T-helper 1 cell treated with Interleukin-12 subunit alpha and Interleukin-12 subunit beta and Interleukin-4 antibody, amounts not matched to agents 30 μg/mL and 1 μg/mL, for 36 hours (primary cell): ENCODE results near the gene CACHD1.

ENCODE experiments used
- H3K27ac Mint-ChIP-seq: one replicate; pipeline ENCODE4 v1.8.0; 2021; ENCODE audit warnings: mild to moderate bottlenecking, mixed read lengths
- H3K27me3 Mint-ChIP-seq: one replicate; pipeline ENCODE4 v1.8.0; 2021; ENCODE audit warnings: low read depth, mixed read lengths
- H3K36me3 Mint-ChIP-seq: one replicate; pipeline ENCODE4 v1.8.0; 2021; ENCODE audit warnings: low read depth, mixed read lengths
- H3K4me1 Mint-ChIP-seq: one replicate; pipeline ENCODE4 v1.8.0; 2021; ENCODE audit warnings: low read depth, mixed read lengths
- H3K4me3 Mint-ChIP-seq: one replicate; pipeline ENCODE4 v1.8.0; 2021; ENCODE audit warnings: mild to moderate bottlenecking, moderate library complexity, mixed read lengths
- H3K9me3 Mint-ChIP-seq: one replicate; pipeline ENCODE4 v1.8.0; 2021; ENCODE audit warnings: mixed read lengths

The CACHD1 gene

GRCh38 chr1:64663668-64664067, 193.7 kb downstream of the CACHD1 start:
- no peak overlapping the region for H3K4me3 Mint-ChIP-seq
- H3K9me3 Mint-ChIP-seq, result no peaks in the 10 kb centered on the region
- no peaks in the 10 kb centered on the region for H3K36me3 Mint-ChIP-seq
- H3K4me1 Mint-ChIP-seq, result no peaks in the 10 kb centered on the region
- H3K27me3 Mint-ChIP-seq, result no peaks in the 10 kb centered on the region
- no peak overlapping the region for H3K27ac Mint-ChIP-seq

- Mint-ChIP-seq H3K9me3 (no peaks in the 10 kb centered on the region), H3K27me3 (no peaks in the 10 kb centered on the region)
These were observed 194.4 kb downstream of the CACHD1 start for GRCh38 chr1:64664299-64664698.

GRCh38 chr1:64669098-64669675, 199.3 kb downstream of the CACHD1 start:
- no peak overlapping the region for H3K27ac Mint-ChIP-seq
- H3K9me3 Mint-ChIP-seq, result no peaks in the 10 kb centered on the region
- no peak overlapping the region for H3K4me3 Mint-ChIP-seq
- H3K27me3 Mint-ChIP-seq, result no peaks in the 10 kb centered on the region
- no peaks in the 10 kb centered on the region for H3K36me3 Mint-ChIP-seq
- no peaks in the 10 kb centered on the region for H3K4me1 Mint-ChIP-seq

More at GRCh38 chr1:64664299-64664698, 194.4 kb downstream of the CACHD1 start:
- Mint-ChIP-seq H3K4me1 (no peaks in the 10 kb centered on the region), H3K4me3 (no peak overlapping the region), H3K27ac (no peak overlapping the region), H3K36me3 (no peaks in the 10 kb centered on the region)

- Mint-ChIP-seq H3K36me3 (no peaks in the 10 kb centered on the region), H3K4me3 (no peak overlapping the region), H3K27me3 (peaks cover 4% of the 10 kb centered on the region), H3K9me3 (no peaks in the 10 kb centered on the region), H3K27ac (no peak overlapping the region), H3K4me1 (no peaks in the 10 kb centered on the region)
These were observed 205.9 kb downstream of the CACHD1 start for GRCh38 chr1:64675718-64676345.

GRCh38 chr1:64676386-64676785, 206.5 kb downstream of the CACHD1 start:
- H3K4me1 Mint-ChIP-seq, result no peaks in the 10 kb centered on the region
- peaks cover 4% of the 10 kb centered on the region for H3K27me3 Mint-ChIP-seq

GRCh38 chr1:64677532-64677931, 207.6 kb downstream of the CACHD1 start:
- H3K4me1 Mint-ChIP-seq, result no peaks in the 10 kb centered on the region
- H3K9me3 Mint-ChIP-seq, result no peaks in the 10 kb centered on the region
- H3K4me3 Mint-ChIP-seq, result no peak overlapping the region
- H3K36me3 Mint-ChIP-seq, result no peaks in the 10 kb centered on the region
- H3K27ac Mint-ChIP-seq, result no peak overlapping the region
- H3K27me3 Mint-ChIP-seq, result peaks cover 4% of the 10 kb centered on the region

More at GRCh38 chr1:64676386-64676785, 206.5 kb downstream of the CACHD1 start:
- no peak overlapping the region for H3K27ac Mint-ChIP-seq
- no peaks in the 10 kb centered on the region for H3K9me3 Mint-ChIP-seq
- H3K36me3 Mint-ChIP-seq, result no peaks in the 10 kb centered on the region
- no peak overlapping the region for H3K4me3 Mint-ChIP-seq

GRCh38 chr1:64678366-64678765, 208.4 kb downstream of the CACHD1 start:
- H3K36me3 Mint-ChIP-seq, result no peaks in the 10 kb centered on the region
- no peak overlapping the region for H3K4me3 Mint-ChIP-seq
- peaks cover 4% of the 10 kb centered on the region for H3K27me3 Mint-ChIP-seq
- H3K4me1 Mint-ChIP-seq, result no peaks in the 10 kb centered on the region
- H3K9me3 Mint-ChIP-seq, result no peaks in the 10 kb centered on the region
- no peak overlapping the region for H3K27ac Mint-ChIP-seq

GRCh38 chr1:64679177-64679576, 209.2 kb downstream of the CACHD1 start:
- H3K27me3 Mint-ChIP-seq, result peaks cover 4% of the 10 kb centered on the region
- H3K9me3 Mint-ChIP-seq, result no peaks in the 10 kb centered on the region
- H3K27ac Mint-ChIP-seq, result no peak overlapping the region
- H3K4me3 Mint-ChIP-seq, result no peak overlapping the region
- H3K4me1 Mint-ChIP-seq, result no peaks in the 10 kb centered on the region
- H3K36me3 Mint-ChIP-seq, result no peaks in the 10 kb centered on the region

GRCh38 chr1:64680599-64680998, 210.7 kb downstream of the CACHD1 start:
- Mint-ChIP-seq H3K27ac (no peak overlapping the region), H3K4me1 (no peaks in the 10 kb centered on the region), H3K27me3 (peaks cover under 1% of the 10 kb centered on the region), H3K4me3 (no peak overlapping the region), H3K36me3 (no peaks in the 10 kb centered on the region), H3K9me3 (no peaks in the 10 kb centered on the region)

GRCh38 chr1:64681043-64681442, 211.1 kb downstream of the CACHD1 start:
- Mint-ChIP-seq H3K27me3 (no peaks in the 10 kb centered on the region), H3K9me3 (no peaks in the 10 kb centered on the region), H3K27ac (no peak overlapping the region), H3K4me3 (no peak overlapping the region), H3K36me3 (no peaks in the 10 kb centered on the region), H3K4me1 (no peaks in the 10 kb centered on the region)

GRCh38 chr1:64683419-64683818, 213.5 kb downstream of the CACHD1 start:
- Mint-ChIP-seq H3K9me3 (no peaks in the 10 kb centered on the region), H3K27me3 (no peaks in the 10 kb centered on the region), H3K36me3 (no peaks in the 10 kb centered on the region), H3K27ac (no peak overlapping the region), H3K4me1 (no peaks in the 10 kb centered on the region), H3K4me3 (no peak overlapping the region)

- H3K4me3 Mint-ChIP-seq, result no peak overlapping the region
These were observed 215.3 kb downstream of the CACHD1 start for GRCh38 chr1:64685217-64685616.

GRCh38 chr1:64685765-64686341, 215.9 kb downstream of the CACHD1 start:
- no peaks in the 10 kb centered on the region for H3K9me3 Mint-ChIP-seq
- no peak overlapping the region for H3K27ac Mint-ChIP-seq
- H3K27me3 Mint-ChIP-seq, result no peaks in the 10 kb centered on the region
- no peaks in the 10 kb centered on the region for H3K4me1 Mint-ChIP-seq
- H3K36me3 Mint-ChIP-seq, result no peaks in the 10 kb centered on the region
- no peak overlapping the region for H3K4me3 Mint-ChIP-seq

More at GRCh38 chr1:64685217-64685616, 215.3 kb downstream of the CACHD1 start:
- H3K27me3 Mint-ChIP-seq, result no peaks in the 10 kb centered on the region
- no peaks in the 10 kb centered on the region for H3K36me3 Mint-ChIP-seq
- no peaks in the 10 kb centered on the region for H3K4me1 Mint-ChIP-seq
- H3K27ac Mint-ChIP-seq, result no peak overlapping the region
- H3K9me3 Mint-ChIP-seq, result no peaks in the 10 kb centered on the region

GRCh38 chr1:64686828-64687724, 217.1 kb downstream of the CACHD1 start:
- Mint-ChIP-seq H3K4me1 (peaks cover 5% of the 10 kb centered on the region), H3K27me3 (no peaks in the 10 kb centered on the region), H3K36me3 (no peaks in the 10 kb centered on the region), H3K27ac (no peak overlapping the region), H3K4me3 (no peak overlapping the region), H3K9me3 (no peaks in the 10 kb centered on the region)
